Activated CD8-positive, alpha-beta T cell treated with anti-CD3 and anti-CD28 coated beads, Interleukin-2, amount 10 ng/mL, durations not matched to agents 7 days and 5 days (primary cell): ENCODE results near the gene TFEB. TPM values are rescaled to one million over a fixed set of nuclear protein-coding genes. Genes with fewer than 3 reads are reported as not detected.

Source experiments
- ATAC-seq: fragments of 150-1000 bp; cut with Tn5 transposase; one replicate; pipeline ENCODE4 v1.10.0; 2021; ENCODE audit warnings: moderate library complexity
- CTCF ChIA-PET: fragments of 350-600 bp; sonication (Branson Sonifier 250); formaldehyde crosslinking; loops from one replicate; lab custom pipeline; 2021; ENCODE audit warnings: antibody characterized with exemption; lab: Charles Lee
- POLR2A ChIA-PET: fragments of 350-600 bp; sonication (Branson Sonifier 250); formaldehyde crosslinking; loops from one replicate; lab custom pipeline; 2021; ENCODE audit warnings: antibody characterized with exemption; lab: Charles Lee
- DNase-seq: peaks from one replicate; pipeline ENCODE4 v3.0.0-alpha.2; 2020
- H3K27ac Mint-ChIP-seq: one replicate; pipeline ENCODE4 v1.8.0; 2021; ENCODE audit warnings: mild to moderate bottlenecking, mixed read lengths
- H3K27me3 Mint-ChIP-seq: one replicate; pipeline ENCODE4 v1.8.0; 2021; ENCODE audit warnings: low read depth, mixed read lengths
- H3K36me3 Mint-ChIP-seq: one replicate; pipeline ENCODE4 v1.8.0; 2021; ENCODE audit warnings: low read depth, mixed read lengths
- H3K4me1 Mint-ChIP-seq: one replicate; pipeline ENCODE4 v1.8.0; 2021; ENCODE audit warnings: low read depth, mixed read lengths
- H3K4me3 Mint-ChIP-seq: one replicate; pipeline ENCODE4 v1.8.0; 2021; ENCODE audit warnings: mild to moderate bottlenecking, mixed read lengths
- H3K9me3 Mint-ChIP-seq: one replicate; pipeline ENCODE4 v1.8.0; 2022; ENCODE audit warnings: mixed read lengths; ENCODE audit not compliant: insufficient read depth
- total RNA-seq, 2 experiments: library from RNA; stranded (reverse); gene quantifications; one replicate each; pipeline ENCODE4 v1.2.3, GENCODE V29; 2021

The TFEB gene
- total RNA-seq, 2 experiments from 2014 or later = 18.5 to 21.2 TPM

- H3K27me3 Mint-ChIP-seq = peaks cover 25% of the 10 kb centered on the region
- H3K27ac Mint-ChIP-seq = no peak overlapping the region
- no peaks in the 10 kb centered on the region for H3K9me3 Mint-ChIP-seq
- ATAC-seq (no peak), DNase-seq (no peak)
- no peaks in the 10 kb centered on the region for H3K36me3 Mint-ChIP-seq
- no peak overlapping the region for H3K4me3 Mint-ChIP-seq
- H3K4me1 Mint-ChIP-seq = peaks cover 2% of the 10 kb centered on the region
- ChIA-PET CTCF (interaction anchor here (2.0 kb wide), 1 partner anchor 11 kb away, joined by 5 read pairs; no protein-coding TSS in a partner anchor), POLR2A (no interaction called here)
Measured at GRCh38 chr6:41672016-41672415, 63.4 kb downstream of the TFEB start.

DNA sequence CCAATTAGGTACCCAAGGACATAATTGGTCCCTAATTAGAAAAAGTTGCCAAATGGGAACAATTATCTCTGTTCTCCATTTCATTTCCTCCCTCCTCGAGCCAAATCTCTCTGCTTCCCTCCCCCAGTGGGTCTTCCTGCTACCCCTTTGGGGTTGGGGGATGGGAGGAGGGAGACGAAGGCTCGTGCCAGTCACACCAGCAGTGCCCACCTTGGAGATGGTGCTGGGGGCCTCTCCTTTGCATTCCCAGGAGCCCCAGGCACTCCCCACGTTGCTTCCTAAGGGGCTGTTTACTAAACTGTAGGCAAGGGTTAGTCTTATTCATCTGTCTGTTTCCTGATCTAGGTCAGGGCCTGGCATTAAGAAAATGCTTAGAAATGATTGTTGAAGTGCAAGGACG, 64.0 kb downstream of the TFEB start:
- H3K4me1 Mint-ChIP-seq = peaks cover 2% of the 10 kb centered on the region
- no peaks in the 10 kb centered on the region for H3K9me3 Mint-ChIP-seq
- H3K36me3 Mint-ChIP-seq = no peaks in the 10 kb centered on the region
- no peak overlapping the region for H3K27ac Mint-ChIP-seq
- ChIA-PET CTCF (interaction anchor here (1.4 to 2.0 kb wide), 2 partner anchors 12 to 69 kb away, joined by 3 to 5 read pairs; no protein-coding TSS in a partner anchor), POLR2A (interaction anchor here (0.7 kb wide), 1 partner anchor 37 kb away, joined by 3 read pairs; no protein-coding TSS in a partner anchor)
- H3K4me3 Mint-ChIP-seq = no peak overlapping the region
- no peak for DNase-seq
- H3K27me3 Mint-ChIP-seq = peaks cover 26% of the 10 kb centered on the region
- ATAC-seq = no peak

DNA sequence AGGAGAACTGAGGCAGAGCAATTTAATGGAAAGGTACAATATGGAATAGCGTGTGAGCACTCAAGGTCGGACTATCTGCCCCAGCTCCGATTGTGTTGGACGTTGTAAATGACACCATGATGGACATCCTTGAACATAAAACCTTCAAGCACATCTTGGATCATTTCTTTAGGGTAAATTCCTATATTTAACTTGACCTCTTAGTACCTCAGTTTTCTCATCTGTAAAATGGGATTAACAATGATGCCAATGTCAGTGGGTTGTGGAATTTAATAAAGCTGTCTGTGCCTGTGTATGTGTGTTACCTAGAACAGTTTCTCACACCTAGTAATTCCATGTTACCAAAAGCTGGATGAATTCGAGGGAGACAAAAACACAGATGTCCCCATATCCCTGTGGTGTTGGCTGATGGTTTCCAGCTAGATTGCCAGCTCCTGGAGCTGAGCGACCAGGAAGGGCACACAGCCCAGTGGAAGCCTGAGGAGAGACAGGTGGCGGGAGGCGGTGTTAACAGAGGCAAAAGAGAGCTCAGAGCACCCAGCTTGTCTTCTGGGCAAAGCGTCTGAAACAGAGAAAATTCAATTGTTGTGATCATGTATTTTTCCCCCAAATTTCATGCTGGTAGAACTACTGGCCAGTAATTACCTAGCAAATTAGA, 64.6 kb downstream of the TFEB start:
- Mint-ChIP-seq H3K4me3 (no peak overlapping the region), H3K27me3 (peaks cover 26% of the 10 kb centered on the region), H3K36me3 (no peaks in the 10 kb centered on the region), H3K27ac (no peak overlapping the region), H3K4me1 (peaks cover 2% of the 10 kb centered on the region), H3K9me3 (no peaks in the 10 kb centered on the region)
- no peak for ATAC-seq
- POLR2A ChIA-PET = interaction anchor here (0.7 kb wide), 1 partner anchor 38 kb away, joined by 3 read pairs; no protein-coding TSS in a partner anchor
- no peak for DNase-seq
- CTCF ChIA-PET = interaction anchor here (1.4 to 2.0 kb wide), 2 partner anchors 12 to 68 kb away, joined by 3 to 5 read pairs; no protein-coding TSS in a partner anchor

DNA sequence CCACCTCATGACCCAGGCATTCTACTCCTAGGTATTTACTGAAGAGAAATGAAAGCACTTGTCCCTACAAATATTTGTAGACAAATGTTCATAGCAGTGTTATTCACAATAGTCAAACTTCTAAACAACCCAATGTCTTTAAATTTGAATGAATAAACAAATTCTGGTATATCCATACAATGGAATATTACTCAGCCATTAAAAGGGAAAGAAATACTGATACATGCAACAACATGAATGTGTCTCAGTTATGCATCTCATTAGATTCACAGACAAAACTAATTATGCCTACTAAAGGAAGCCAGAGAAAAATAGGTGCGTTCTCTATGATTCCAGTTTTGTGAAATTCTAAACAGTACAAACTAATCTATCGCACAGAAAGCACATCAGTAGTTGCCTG, 66.4 kb downstream of the TFEB start:
- H3K4me3 Mint-ChIP-seq = no peak overlapping the region
- no peaks in the 10 kb centered on the region for H3K36me3 Mint-ChIP-seq
- no peaks in the 10 kb centered on the region for H3K9me3 Mint-ChIP-seq
- peaks cover 2% of the 10 kb centered on the region for H3K4me1 Mint-ChIP-seq
- no peak overlapping the region for H3K27ac Mint-ChIP-seq
- ATAC-seq (no peak), DNase-seq (no peak)
- CTCF ChIA-PET = no interaction called here
- POLR2A ChIA-PET = no interaction called here
- H3K27me3 Mint-ChIP-seq = peaks cover 29% of the 10 kb centered on the region

DNA sequence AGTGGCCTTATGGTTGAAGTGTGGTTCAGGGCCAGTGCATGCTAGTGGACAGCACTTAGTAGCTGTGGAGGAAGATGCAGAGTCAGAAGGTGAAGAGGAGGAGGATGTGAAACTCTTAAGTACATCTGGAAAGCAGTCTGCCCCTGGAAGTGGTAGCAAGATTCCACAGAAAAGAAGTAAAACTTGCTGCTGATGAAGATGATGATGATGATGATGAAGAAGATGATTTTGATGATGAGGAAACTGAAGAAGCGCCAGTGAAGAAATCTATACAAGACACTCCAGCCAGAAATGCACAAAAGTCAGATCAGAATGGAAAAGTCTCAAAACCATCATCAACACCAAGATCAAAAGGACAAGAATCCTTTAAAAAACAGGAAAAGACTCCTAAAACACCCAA, 68.2 kb downstream of the TFEB start:
- H3K27ac Mint-ChIP-seq = no peak overlapping the region
- ChIA-PET POLR2A (no interaction called here), CTCF (no interaction called here)
- no peak overlapping the region for H3K4me3 Mint-ChIP-seq
- H3K27me3 Mint-ChIP-seq = peaks cover 43% of the 10 kb centered on the region
- H3K36me3 Mint-ChIP-seq = no peaks in the 10 kb centered on the region
- no peaks in the 10 kb centered on the region for H3K9me3 Mint-ChIP-seq
- ATAC-seq = no peak
- no peak for DNase-seq
- peaks cover 2% of the 10 kb centered on the region for H3K4me1 Mint-ChIP-seq

- Mint-ChIP-seq H3K4me1 (peaks cover 2% of the 10 kb centered on the region), H3K27ac (no peak overlapping the region), H3K4me3 (no peak overlapping the region), H3K36me3 (no peaks in the 10 kb centered on the region), H3K9me3 (no peaks in the 10 kb centered on the region), H3K27me3 (peaks cover 43% of the 10 kb centered on the region)
- DNase-seq (no peak), ATAC-seq (no peak)
- ChIA-PET CTCF (no interaction called here), POLR2A (no interaction called here)
Measured at GRCh38 chr6:41664271-41664670, 71.1 kb downstream of the TFEB start.

DNA sequence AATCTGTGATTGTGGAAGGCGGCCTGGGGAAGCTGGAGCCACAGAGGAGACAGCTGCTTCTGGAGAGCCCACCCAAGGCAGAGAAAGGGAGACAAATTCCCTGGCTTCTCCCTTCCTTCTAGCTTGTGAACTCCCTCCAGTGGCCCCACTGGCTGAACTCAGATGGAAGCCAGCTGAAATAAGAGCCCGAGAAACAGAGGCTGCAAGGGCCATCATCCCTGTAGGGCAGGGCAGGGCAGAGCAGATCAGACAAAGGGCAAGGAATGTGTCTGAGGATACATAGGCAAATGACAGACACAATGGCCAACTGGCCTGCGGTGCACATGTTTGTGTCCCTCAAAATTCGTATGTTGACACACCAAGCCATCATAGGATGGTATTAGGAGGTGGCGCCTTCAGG, 71.8 kb downstream of the TFEB start:
- Mint-ChIP-seq H3K9me3 (no peaks in the 10 kb centered on the region), H3K27ac (no peak overlapping the region), H3K36me3 (no peaks in the 10 kb centered on the region), H3K27me3 (peaks cover 41% of the 10 kb centered on the region), H3K4me1 (peaks cover 2% of the 10 kb centered on the region), H3K4me3 (no peak overlapping the region)
- POLR2A ChIA-PET = no interaction called here
- DNase-seq (no peak), ATAC-seq (no peak)
- CTCF ChIA-PET = interaction anchor here (2.6 kb wide), 1 partner anchor 20 kb away, joined by 7 read pairs; no protein-coding TSS in a partner anchor

- ATAC-seq = no peak
- CTCF ChIA-PET = no interaction called here
- no peak overlapping the region for H3K4me3 Mint-ChIP-seq
Measured at GRCh38 chr6:41659935-41660334, 75.5 kb downstream of the TFEB start.

DNA sequence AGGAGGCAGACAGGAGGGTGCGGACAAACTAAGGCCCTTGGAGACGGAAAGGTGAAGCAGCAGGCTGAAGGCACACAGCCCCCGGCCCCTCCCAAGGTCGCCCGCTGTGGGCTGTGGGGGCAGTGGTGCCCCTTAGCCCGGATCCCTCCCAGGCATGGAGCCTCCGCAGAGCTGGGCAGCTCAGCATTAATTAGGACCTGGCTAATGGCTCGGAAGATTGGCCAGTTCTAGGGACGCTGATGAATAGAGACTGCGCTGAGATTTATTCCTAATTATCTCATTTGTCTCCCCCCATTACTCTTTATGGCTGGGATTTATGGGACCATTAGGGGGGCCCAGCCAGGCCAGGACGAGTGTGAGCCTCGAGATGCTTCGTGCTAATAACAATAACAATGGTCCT, 76.8 kb downstream of the TFEB start:
- H3K27ac Mint-ChIP-seq = no peak overlapping the region
- no peaks in the 10 kb centered on the region for H3K9me3 Mint-ChIP-seq
- POLR2A ChIA-PET = no interaction called here
- H3K4me1 Mint-ChIP-seq = no peaks in the 10 kb centered on the region
- no peak for ATAC-seq
- no peaks in the 10 kb centered on the region for H3K36me3 Mint-ChIP-seq
- CTCF ChIA-PET = no interaction called here
- DNase-seq = no peak
- no peak overlapping the region for H3K4me3 Mint-ChIP-seq
- peaks cover 22% of the 10 kb centered on the region for H3K27me3 Mint-ChIP-seq

More at GRCh38 chr6:41659935-41660334, 75.5 kb downstream of the TFEB start:
- H3K9me3 Mint-ChIP-seq = no peaks in the 10 kb centered on the region
- POLR2A ChIA-PET = no interaction called here
- no peaks in the 10 kb centered on the region for H3K4me1 Mint-ChIP-seq
- no peaks in the 10 kb centered on the region for H3K36me3 Mint-ChIP-seq
- peaks cover 25% of the 10 kb centered on the region for H3K27me3 Mint-ChIP-seq
- no peak for DNase-seq
- H3K27ac Mint-ChIP-seq = no peak overlapping the region

GRCh38 chr6:41657131-41658094, 78.0 kb downstream of the TFEB start:
- Mint-ChIP-seq H3K4me1 (no peaks in the 10 kb centered on the region), H3K27ac (no peak overlapping the region), H3K27me3 (peaks cover 12% of the 10 kb centered on the region), H3K36me3 (no peaks in the 10 kb centered on the region), H3K9me3 (no peaks in the 10 kb centered on the region), H3K4me3 (no peak overlapping the region)
- DNase-seq = no peak
- ATAC-seq = no peak
- ChIA-PET CTCF (no interaction called here), POLR2A (no interaction called here)

- Mint-ChIP-seq H3K9me3 (no peaks in the 10 kb centered on the region), H3K4me3 (no peak overlapping the region), H3K4me1 (no peaks in the 10 kb centered on the region), H3K27ac (no peak overlapping the region), H3K36me3 (no peaks in the 10 kb centered on the region), H3K27me3 (peaks cover 3% of the 10 kb centered on the region)
- DNase-seq (no peak), ATAC-seq (no peak)
- POLR2A ChIA-PET = no interaction called here
- CTCF ChIA-PET = no interaction called here
Measured at GRCh38 chr6:41656002-41656691, 79.3 kb downstream of the TFEB start.
